GM12878 (cell line): ENCODE results near the gene GOLGA2. TPM values are rescaled to one million over a fixed set of nuclear protein-coding genes. Genes with fewer than 3 reads are reported as not detected.

Experiments
- ATAC-seq: fragments of 200-7000 bp; cut with Tn5 transposase; 3 replicates; pipeline ENCODE4 v1.9.1; 2020; ENCODE audit warnings: mild to moderate bottlenecking, moderate library complexity
- BruUV-seq: library from RNA; stranded (reverse); fragments of 400-500 nt; replicated peaks from 2 replicates; lab custom pipeline; 2021; lab: Mats Ljungman, UMichigan
- CTCF ChIA-PET: fragments of 300-600 bp; sonication (Branson Sonifier 250); formaldehyde crosslinking; extraction: SDS; loops from one replicate; lab custom pipeline; 2021; ENCODE audit warnings: inconsistent platforms; lab: Yijun Ruan, JAX
- POLR2A ChIA-PET: fragments of 350-600 bp; formaldehyde crosslinking; extraction: SDS; loops from one replicate; lab custom pipeline; 2021; ENCODE audit warnings: inconsistent platforms; lab: Charles Lee
- RAD21 ChIA-PET: fragments of 300-600 bp; sonication (Branson Sonifier 250); formaldehyde crosslinking; loops from one replicate; lab custom pipeline; 2023; ENCODE audit warnings: antibody characterized with exemption; ENCODE audit not compliant: unreplicated experiment; lab: Charles Lee
- SMC1A ChIA-PET: fragments of 300-600 bp; sonication (Branson Sonifier 250); formaldehyde crosslinking; loops from one replicate; lab custom pipeline; 2023; ENCODE audit not compliant: unreplicated experiment, uncharacterized antibody; lab: Charles Lee
- DNase-seq: peaks from one replicate; pipeline ENCODE4 v3.0.0-alpha.2; 2011; ENCODE audit warnings: low read depth, low spot score
- FAIRE-seq: peaks from 3 replicates; lab custom pipeline; 2011; peaks lifted over from hg19 to GRCh38; lab: Jason Lieb, UNC
- H2AFZ ChIP-seq: 2 replicates; pipeline ENCODE4 v1.6.0; 2011; ENCODE audit warnings: low read depth, low read length, control low read depth; ENCODE audit not compliant: control insufficient read depth
- H3K27ac ChIP-seq: 2 replicates; pipeline ENCODE4 v1.5.1; 2011; ENCODE audit warnings: control low read depth; ENCODE audit not compliant: control insufficient read depth, insufficient read depth
- H3K27me3 ChIP-seq, 2 experiments: replicated peaks in 1 of 2; 2 replicates each; pipeline versions ENCODE4 v1.6.0 to v1.6.1; 2011; ENCODE audit warnings: low read length in 1 of 2; ENCODE audit not compliant: control insufficient read depth in 2 of 2, insufficient read depth in 2 of 2
- H3K36me3 ChIP-seq, 2 experiments: 2 replicates each; pipeline ENCODE4 v1.5.1; 2011; ENCODE audit warnings: low read length in 1 of 2; ENCODE audit not compliant: control insufficient read depth in 2 of 2, insufficient read depth in 2 of 2
- H3K4me1 ChIP-seq: 2 replicates; pipeline ENCODE4 v1.6.1; 2011; ENCODE audit warnings: mild to moderate bottlenecking, low read length, moderate library complexity, mixed read lengths; ENCODE audit not compliant: control insufficient read depth, insufficient read depth
- H3K4me2 ChIP-seq: 2 replicates; pipeline ENCODE4 v1.6.0; 2011; ENCODE audit warnings: control low read depth; ENCODE audit not compliant: control insufficient read depth, insufficient read depth
- H3K4me3 ChIP-seq: fragments of 200-600 bp; sonication (generic); 2 replicates; pipeline ENCODE4 v1.5.1; 2016
- H3K79me2 ChIP-seq: 2 replicates; pipeline ENCODE4 v1.6.0; 2011; ENCODE audit warnings: low read length; ENCODE audit not compliant: control insufficient read depth, insufficient read depth
- H3K9ac ChIP-seq: 2 replicates; pipeline ENCODE4 v1.8.0; 2011; ENCODE audit warnings: low read length, control low read depth, mixed read lengths; ENCODE audit not compliant: control insufficient read depth, insufficient read depth
- H3K9me3 ChIP-seq: replicated peaks from 3 replicates; pipeline ENCODE4 v1.5.1; 2011; ENCODE audit warnings: mild to moderate bottlenecking, low read length; ENCODE audit not compliant: control insufficient read depth, insufficient read depth
- H4K20me1 ChIP-seq: 2 replicates; pipeline ENCODE4 v1.6.0; 2011; ENCODE audit not compliant: control insufficient read depth, insufficient read depth
- ATF2 ChIP-seq: IDR thresholded peaks from 2 replicates; pipeline ENCODE4 v1.6.1; 2012; ENCODE audit warnings: low read length, inconsistent platforms
- EP300 ChIP-seq, 2 experiments: fragments of 150-350 bp in 1 of 2; IDR thresholded peaks; 2 replicates each; pipeline ENCODE4 v1.6.1; 2011 to 2012; ENCODE audit warnings: low read depth in 2 of 2, low read length in 2 of 2, borderline replicate concordance in 1 of 2, improper control_type of control experiment in 1 of 2, inconsistent platforms in 1 of 2; ENCODE audit not compliant: control insufficient read depth in 1 of 2
- ETV6 ChIP-seq, 2 experiments: fragments of 450-650 bp in 1 of 2; IDR thresholded peaks in 1 of 2; conservative IDR thresholded peaks in 1 of 2; 2 replicates each; pipeline ENCODE4 v1.6.1; 2014; ENCODE audit warnings: antibody characterized with exemption in 1 of 2, borderline replicate concordance in 1 of 2, low read depth in 1 of 2, mild to moderate bottlenecking in 1 of 2, moderate library complexity in 1 of 2
- FOXM1 ChIP-seq: IDR thresholded peaks from 2 replicates; pipeline ENCODE4 v1.6.1; 2012; ENCODE audit warnings: low read depth, mild to moderate bottlenecking, inconsistent platforms, low read length, moderate library complexity
- IRF5 ChIP-seq: fragments of 450-650 bp; IDR thresholded peaks from 2 replicates; pipeline ENCODE4 v1.6.1; 2017; ENCODE audit warnings: borderline replicate concordance
- SMAD1 ChIP-seq: fragments of 450-650 bp; IDR thresholded peaks from 2 replicates; pipeline ENCODE4 v1.6.1; 2018; ENCODE audit warnings: mild to moderate bottlenecking, low read depth; ENCODE audit not compliant: partially characterized antibody
- SP1 ChIP-seq: IDR thresholded peaks from one replicate; pipeline ENCODE4 v1.6.1; 2011; ENCODE audit warnings: low read depth, low read length
- TAF1 ChIP-seq: IDR thresholded peaks from 2 replicates; pipeline ENCODE4 v1.6.1; 2011; ENCODE audit warnings: mild to moderate bottlenecking, low read depth, low read length, borderline replicate concordance
- TCF3 ChIP-seq: IDR thresholded peaks from 2 replicates; pipeline ENCODE4 v1.6.1; 2012; ENCODE audit warnings: low read depth, mild to moderate bottlenecking, low read length, borderline replicate concordance; ENCODE audit not compliant: insufficient read depth
- YBX1 ChIP-seq: fragments of 450-650 bp; IDR thresholded peaks from 2 replicates; pipeline ENCODE4 v1.6.1; 2016; ENCODE audit warnings: antibody characterized with exemption
- WGBS: methylation state at CpG from one replicate; pipeline ENCODE4 v1.1.6; 2016; ENCODE audit warnings: low lambda C conversion rate; ENCODE audit not compliant: insufficient replicate concordance, insufficient coverage; ENCODE audit errors: missing lambda C conversion rate; 5-methylcytosine and 5-hydroxymethylcytosine counted together
- in situ Hi-C: fragments of 300-500 bp; cut with MboI; formaldehyde crosslinking; loops from 9 replicates; pipeline ENCODE4 v1.14.3; 2018; ENCODE audit warnings: mixed read lengths
- intact Hi-C: fragments of 100-400 bp; cut with micrococcal nuclease; formaldehyde crosslinking; loops from one replicate; pipeline ENCODE4 v1.14.2; 2022; ENCODE audit not compliant: unreplicated experiment
- polyA plus RNA-seq, 11 experiments: library from polyadenylated mRNA; depleted of rRNA in 4 of 11; unstranded in 6 of 11; stranded (reverse) in 5 of 11; fragments of >200 nt; fragmentation: Nextera tagmentation in 4 of 11; fragmentation: Illumina TruSeq in 1 of 11; extraction: Ambion mirVana in 4 of 11; extraction: Trizol in 1 of 11; gene quantifications; 1 replicate in 1 of 11; 2 replicates in 10 of 11; pipeline versions ENCODE4 v1.2.1 to v1.2.3, GENCODE V29; 2011 to 2016; ENCODE audit warnings: inconsistent platforms in 2 of 11, missing spikeins in 2 of 11, low read depth in 1 of 11
- total RNA-seq, 4 experiments: library from RNA; depleted of rRNA in 3 of 4; stranded (reverse); fragments of >200 nt in 3 of 4; fragmentation: Illumina TruSeq in 1 of 4; extraction: Trizol in 1 of 4; gene quantifications; 2 replicates each; pipeline versions ENCODE4 v1.2.1 to v1.2.3, GENCODE V29; 2013 to 2021
- TF ChIP-seq, protein P1 (sequence below): fragments of 450-650 bp; IDR thresholded peaks from 2 replicates; pipeline ENCODE4 v1.6.1; 2017; ENCODE audit warnings: low read depth, mild to moderate bottlenecking, moderate library complexity

The GOLGA2 gene
- total and polyA plus RNA-seq, 10 of the 15 experiments (the other 5 are each of a cell fraction or from before 2014, with no cell fraction given): 5.9 to 32.6 (median 19.7) TPM

DNA sequence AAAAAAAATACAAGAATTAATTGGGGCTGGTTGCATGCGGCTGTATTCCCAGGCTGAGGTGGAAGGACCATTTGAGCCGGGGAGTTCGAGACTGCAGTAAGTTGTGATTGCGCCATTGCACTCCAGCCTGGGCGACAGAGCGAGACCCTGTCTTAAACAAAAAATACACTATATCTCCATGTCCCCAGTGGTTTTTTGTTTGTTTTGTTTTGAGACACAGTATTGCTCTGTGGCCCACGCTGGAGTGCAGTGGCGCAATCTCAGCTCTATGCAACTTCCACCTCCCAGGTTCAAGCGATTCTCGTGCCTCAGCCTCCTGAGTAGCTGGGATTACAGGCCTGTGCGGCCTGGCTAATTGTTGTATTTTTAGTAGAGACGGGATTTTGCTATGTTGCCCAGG, 48.0 kb upstream of the GOLGA2 start (continued):
- TF ChIP-seq, protein P1, sequence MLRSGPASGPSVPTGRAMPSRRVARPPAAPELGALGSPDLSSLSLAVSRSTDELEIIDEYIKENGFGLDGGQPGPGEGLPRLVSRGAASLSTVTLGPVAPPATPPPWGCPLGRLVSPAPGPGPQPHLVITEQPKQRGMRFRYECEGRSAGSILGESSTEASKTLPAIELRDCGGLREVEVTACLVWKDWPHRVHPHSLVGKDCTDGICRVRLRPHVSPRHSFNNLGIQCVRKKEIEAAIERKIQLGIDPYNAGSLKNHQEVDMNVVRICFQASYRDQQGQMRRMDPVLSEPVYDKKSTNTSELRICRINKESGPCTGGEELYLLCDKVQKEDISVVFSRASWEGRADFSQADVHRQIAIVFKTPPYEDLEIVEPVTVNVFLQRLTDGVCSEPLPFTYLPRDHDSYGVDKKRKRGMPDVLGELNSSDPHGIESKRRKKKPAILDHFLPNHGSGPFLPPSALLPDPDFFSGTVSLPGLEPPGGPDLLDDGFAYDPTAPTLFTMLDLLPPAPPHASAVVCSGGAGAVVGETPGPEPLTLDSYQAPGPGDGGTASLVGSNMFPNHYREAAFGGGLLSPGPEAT: no peak
- no peak for TF ChIP-seq YBX1

DNA sequence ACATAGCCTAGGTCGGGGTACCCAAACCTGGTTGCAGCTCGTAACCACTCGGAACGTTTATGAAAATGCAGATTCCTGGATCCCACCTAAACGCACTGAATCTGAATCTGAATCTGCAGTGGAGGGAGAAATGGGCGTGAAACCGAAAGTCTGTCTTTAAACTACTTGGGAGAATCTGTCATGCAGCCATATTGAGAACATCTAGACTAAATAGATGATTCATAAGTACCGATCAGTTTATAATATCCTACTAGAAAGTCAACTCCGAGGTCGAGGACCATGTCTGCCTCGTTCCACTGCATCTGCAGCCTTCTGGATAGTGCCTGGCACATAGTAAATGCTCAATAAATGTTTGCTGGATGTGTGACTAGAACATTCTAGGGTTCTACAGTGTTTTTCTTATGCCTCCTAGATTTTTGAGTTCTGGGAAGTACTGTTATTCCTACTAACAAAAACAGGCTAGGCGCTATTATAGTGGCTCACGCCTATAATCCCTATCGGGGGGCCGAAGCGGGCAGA, 47.5 kb upstream of the GOLGA2 start:
- intact Hi-C loops: no loop called here
- SMC1A ChIA-PET: no interaction called here
- peaks cover 29% of the 10 kb centered on the region for H3K79me2 ChIP-seq
- peak overlapping the region; percentile 96 for H3K4me3 ChIP-seq
- ATAC-seq (peak; percentile 6), FAIRE-seq (no peak), DNase-seq (no peak)
- H3K9me3 ChIP-seq: no peaks in the 10 kb centered on the region
- CTCF ChIA-PET: interaction anchor here (1.3 to 2.6 kb wide), 4 partner anchors 8 to 39 kb away, joined by 3 to 8 read pairs (median 4); no protein-coding TSS in a partner anchor
- peaks cover 1 to 8% of the 10 kb centered on the region in 2 experiments for H3K36me3 ChIP-seq
- H3K27ac ChIP-seq: peak overlapping the region; percentile 45
- peaks cover 6% of the 10 kb centered on the region for H3K4me1 ChIP-seq
- POLR2A ChIA-PET: interaction anchor here (0.6 kb wide), 1 partner anchor 54 kb away, joined by 4 read pairs; no protein-coding TSS in a partner anchor
- TF ChIP-seq FOXM1: no peak
- TF ChIP-seq SMAD1: no peak
- TF ChIP-seq TCF3: no peak
- TF ChIP-seq IRF5: no peak
- TF ChIP-seq SP1: no peak
- no peak for TF ChIP-seq ATF2
- TF ChIP-seq TAF1: no peak
- TF ChIP-seq EP300 (IDR thresholded peaks at IDR 0.05; ENCODE audit: borderline replicate concordance in 1 of 2, control insufficient read depth in 1 of 2, low read depth in 2 of 2, low read length in 2 of 2): no peak
- no peak for TF ChIP-seq ETV6 (conservative IDR thresholded peaks at IDR 0.05 in 1 of 2, IDR thresholded peaks at IDR 0.05 in 1 of 2; ENCODE audit: borderline replicate concordance in 1 of 2, low read depth in 1 of 2)
- H4K20me1 ChIP-seq: no peaks in the 10 kb centered on the region
- BruUV-seq: TSS peak; percentile 76
- peak overlapping the region; percentile 72 for H3K4me2 ChIP-seq
- RAD21 ChIA-PET: no interaction called here
- in situ Hi-C loops: no loop called here
- H3K9ac ChIP-seq: peak overlapping the region; percentile 65
- H3K27me3 ChIP-seq: no peaks in the 10 kb centered on the region
- H2AFZ ChIP-seq: peak overlapping the region; percentile 95
- WGBS: 15% methylated on average over 16 of the region's 16 CpGs
